Activated naive CD8-positive, alpha-beta T cell treated with anti-CD3 and anti-CD28 coated beads, Interleukin-2, amount 10 ng/mL, durations not matched to agents 7 days and 5 days (primary cell): ENCODE data around the gene POLDIP2. TPM values are rescaled to one million over a fixed set of nuclear protein-coding genes. Genes with fewer than 3 reads are reported as not detected.

Experiments used
- ATAC-seq: fragments of 150-1000 bp; cut with Tn5 transposase; one replicate; pipeline ENCODE4 v1.10.0; 2021; ENCODE audit warnings: low read depth, moderate library complexity
- POLR2A ChIA-PET: fragments of 350-600 bp; sonication (Branson Sonifier 250); formaldehyde crosslinking; loops from one replicate; lab custom pipeline; 2021; ENCODE audit warnings: antibody characterized with exemption; lab: Charles Lee
- DNase-seq: peaks from one replicate; pipeline ENCODE4 v3.0.0; 2021
- H3K27ac Mint-ChIP-seq: one replicate; pipeline ENCODE4 v1.8.0; 2022; ENCODE audit warnings: mild to moderate bottlenecking, mixed read lengths
- H3K27me3 Mint-ChIP-seq: one replicate; pipeline ENCODE4 v1.8.0; 2022; ENCODE audit warnings: mild to moderate bottlenecking, moderate library complexity, mixed read lengths
- H3K36me3 Mint-ChIP-seq: one replicate; pipeline ENCODE4 v1.8.0; 2021; ENCODE audit warnings: mild to moderate bottlenecking, mixed read lengths
- H3K4me1 Mint-ChIP-seq: one replicate; pipeline ENCODE4 v1.8.0; 2021; ENCODE audit warnings: mixed read lengths
- H3K4me3 Mint-ChIP-seq: one replicate; pipeline ENCODE4 v1.8.0; 2022; ENCODE audit warnings: mild to moderate bottlenecking, moderate library complexity, mixed read lengths
- H3K9me3 Mint-ChIP-seq: one replicate; pipeline ENCODE4 v1.8.0; 2021; ENCODE audit warnings: mixed read lengths
- total RNA-seq, 2 experiments: library from RNA; stranded (reverse); gene quantifications; one replicate each; pipeline ENCODE4 v1.2.3, GENCODE V29; 2021

Gene POLDIP2
- total RNA-seq, 2 experiments from 2014 or later: 51.5 to 54.5 TPM

DNA sequence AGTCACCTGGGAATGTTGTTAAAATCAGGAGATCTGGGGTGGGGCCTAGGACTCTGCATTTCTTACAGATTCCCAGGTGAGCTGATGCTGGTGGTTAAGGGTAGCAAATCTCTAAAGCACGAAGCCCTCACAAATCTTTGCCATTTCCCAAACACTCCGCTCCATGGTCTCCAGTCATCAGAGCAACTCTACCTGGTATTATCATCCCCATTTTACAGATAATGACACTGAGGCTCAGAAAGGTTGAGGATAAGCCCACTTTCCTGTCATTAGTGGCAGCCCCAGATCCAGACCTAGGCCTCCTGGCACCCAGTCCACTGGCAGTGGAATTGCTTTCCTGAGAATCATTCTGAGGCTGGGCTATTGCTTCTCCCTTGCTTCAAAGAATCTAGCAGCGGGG lies 39.9 kb upstream of the POLDIP2 start:
- ATAC-seq: no peak
- no peaks in the 10 kb centered on the region for H3K9me3 Mint-ChIP-seq
- H3K4me3 Mint-ChIP-seq: no peak overlapping the region
- no peak overlapping the region for H3K27ac Mint-ChIP-seq
- H3K4me1 Mint-ChIP-seq: peaks cover 2% of the 10 kb centered on the region
- POLR2A ChIA-PET: interaction anchor here (0.8 to 0.9 kb wide), 2 partner anchors 10 to 12 kb away, joined by 3 to 4 read pairs; no protein-coding TSS in a partner anchor
- peaks cover 9% of the 10 kb centered on the region for H3K36me3 Mint-ChIP-seq
- DNase-seq: no peak
- H3K27me3 Mint-ChIP-seq: no peaks in the 10 kb centered on the region

DNA sequence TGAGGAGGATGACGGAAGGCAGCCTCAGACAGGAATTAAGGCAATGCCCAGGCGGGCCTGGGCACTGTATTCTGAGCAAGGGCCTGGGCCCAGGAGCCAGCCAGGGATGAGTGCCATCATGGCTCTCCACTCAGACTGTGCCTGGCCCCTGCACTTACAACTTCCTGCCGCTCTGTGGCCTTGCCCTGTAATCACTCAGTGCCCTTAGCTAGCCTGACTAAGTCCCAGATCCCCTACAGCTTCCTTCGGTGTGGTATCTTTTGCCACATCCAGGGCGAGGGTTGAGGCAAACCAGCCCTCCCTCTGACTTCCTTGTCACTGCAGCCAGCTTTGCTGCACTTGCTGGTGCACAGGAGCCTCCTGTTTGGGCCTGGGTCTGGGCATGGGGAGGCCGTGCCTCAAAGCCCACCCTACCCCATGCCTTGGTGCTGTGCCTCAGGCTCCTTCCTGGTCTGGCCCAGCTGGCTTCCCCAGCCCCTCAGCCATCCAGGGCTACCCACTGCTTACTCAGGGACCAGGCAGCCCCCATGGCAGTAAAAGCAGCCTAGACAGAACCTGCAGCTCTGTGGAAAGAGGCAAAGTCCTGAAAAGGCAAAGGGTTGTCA lies 39.4 kb upstream of the POLDIP2 start:
- no peak for DNase-seq
- POLR2A ChIA-PET: interaction anchor here (0.8 to 0.9 kb wide), 2 partner anchors 10 to 12 kb away, joined by 3 to 4 read pairs; no protein-coding TSS in a partner anchor

DNA sequence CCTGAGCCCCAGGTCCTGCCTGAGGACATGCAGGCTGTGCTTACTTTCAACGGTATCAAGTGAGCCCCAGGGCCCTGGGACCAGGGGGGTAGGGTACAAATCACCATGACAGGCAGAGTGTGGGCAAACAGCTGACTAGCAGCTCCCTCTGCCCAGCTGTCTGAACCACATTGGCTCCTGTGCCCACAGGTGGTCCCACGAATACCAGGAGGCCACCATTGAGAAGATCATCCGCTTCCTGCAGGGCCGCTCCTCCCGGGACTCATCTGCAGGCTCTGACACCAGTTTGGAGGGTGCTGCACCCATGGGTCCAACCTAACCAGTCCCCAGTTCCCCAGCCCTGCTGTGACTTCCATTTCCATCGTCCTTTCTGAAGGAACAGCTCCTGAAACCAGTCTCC lies 38.6 kb upstream of the POLDIP2 start:
- no peak overlapping the region for H3K4me3 Mint-ChIP-seq
- H3K36me3 Mint-ChIP-seq: peaks cover 11% of the 10 kb centered on the region
- ATAC-seq: no peak
- DNase-seq: no peak
- H3K27ac Mint-ChIP-seq: no peak overlapping the region
- POLR2A ChIA-PET: no interaction called here
- no peaks in the 10 kb centered on the region for H3K9me3 Mint-ChIP-seq
- no peaks in the 10 kb centered on the region for H3K4me1 Mint-ChIP-seq
- H3K27me3 Mint-ChIP-seq: no peaks in the 10 kb centered on the region

More for the DNA sequence above, 39.4 kb upstream of the POLDIP2 start:
- Mint-ChIP-seq H3K4me1 (no peaks in the 10 kb centered on the region), H3K27ac (no peak overlapping the region), H3K27me3 (no peaks in the 10 kb centered on the region), H3K9me3 (no peaks in the 10 kb centered on the region), H3K36me3 (peaks cover 9% of the 10 kb centered on the region), H3K4me3 (no peak overlapping the region)
- ATAC-seq: peak; percentile 65

DNA sequence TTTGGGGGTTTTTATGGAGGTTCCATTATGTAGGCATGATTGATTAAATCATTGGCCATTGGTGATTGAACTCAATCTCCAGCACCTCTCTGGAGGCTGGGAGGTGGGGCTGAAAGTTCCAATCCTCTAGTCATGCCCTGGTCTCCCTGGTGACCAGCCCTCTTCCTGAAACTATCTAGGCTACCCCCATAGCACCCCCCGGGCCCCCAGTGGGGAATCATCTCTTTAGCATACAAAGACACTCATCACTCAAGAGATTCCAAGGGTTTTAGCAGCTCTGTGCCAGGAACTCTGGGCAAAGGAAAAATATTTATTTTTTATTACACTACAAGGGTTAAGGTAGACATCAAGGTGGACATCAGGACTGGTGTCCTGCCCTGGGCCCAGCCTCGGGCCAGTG lies 38.1 kb upstream of the POLDIP2 start:
- Mint-ChIP-seq H3K9me3 (no peaks in the 10 kb centered on the region), H3K4me3 (no peak overlapping the region), H3K27me3 (no peaks in the 10 kb centered on the region), H3K27ac (no peak overlapping the region), H3K36me3 (peaks cover 14% of the 10 kb centered on the region), H3K4me1 (no peaks in the 10 kb centered on the region)
- POLR2A ChIA-PET: no interaction called here
- no peak for ATAC-seq
- DNase-seq: no peak

DNA sequence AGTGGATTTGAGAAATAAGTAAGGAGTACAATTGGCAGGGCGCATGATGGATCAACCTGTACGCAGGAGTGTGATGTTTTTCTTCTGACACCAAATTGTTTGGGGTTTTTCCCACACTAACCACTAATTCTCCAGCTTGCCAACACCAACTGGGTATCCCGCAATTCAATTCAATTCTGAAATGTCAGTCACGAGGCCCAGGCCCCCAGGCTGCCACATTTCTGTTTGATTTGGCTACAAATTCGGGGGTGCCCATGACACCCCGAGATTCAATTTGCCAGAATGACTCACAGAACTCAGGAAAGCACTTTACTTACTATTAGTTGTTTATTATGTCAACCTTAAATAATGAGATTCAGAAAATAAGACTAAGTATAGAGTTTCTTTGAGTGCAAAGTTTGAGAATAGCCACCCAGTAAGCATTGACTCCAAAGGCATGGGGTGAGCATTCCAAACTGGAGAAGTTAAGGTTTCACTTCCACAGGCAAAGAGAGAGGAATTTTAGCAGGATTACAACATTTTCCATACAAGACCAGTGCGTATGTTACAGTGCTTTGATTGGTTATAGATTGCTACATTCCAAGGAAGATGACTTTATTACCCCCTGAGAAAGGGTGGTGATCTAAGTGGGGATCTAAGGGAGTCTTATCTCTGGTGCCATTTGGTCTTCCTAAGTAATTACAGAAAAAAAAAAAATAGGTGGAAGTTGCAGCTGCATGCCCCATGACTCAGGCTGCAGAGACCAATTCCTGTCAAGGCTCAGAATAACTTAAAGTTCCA lies 37.2 kb upstream of the POLDIP2 start:
- POLR2A ChIA-PET: no interaction called here
- H3K9me3 Mint-ChIP-seq: no peaks in the 10 kb centered on the region
- no peaks in the 10 kb centered on the region for H3K27me3 Mint-ChIP-seq
- no peak for DNase-seq
- H3K27ac Mint-ChIP-seq: no peak overlapping the region
- ATAC-seq: no peak
- H3K4me3 Mint-ChIP-seq: no peak overlapping the region
- peaks cover 20% of the 10 kb centered on the region for H3K36me3 Mint-ChIP-seq
- no peaks in the 10 kb centered on the region for H3K4me1 Mint-ChIP-seq

DNA sequence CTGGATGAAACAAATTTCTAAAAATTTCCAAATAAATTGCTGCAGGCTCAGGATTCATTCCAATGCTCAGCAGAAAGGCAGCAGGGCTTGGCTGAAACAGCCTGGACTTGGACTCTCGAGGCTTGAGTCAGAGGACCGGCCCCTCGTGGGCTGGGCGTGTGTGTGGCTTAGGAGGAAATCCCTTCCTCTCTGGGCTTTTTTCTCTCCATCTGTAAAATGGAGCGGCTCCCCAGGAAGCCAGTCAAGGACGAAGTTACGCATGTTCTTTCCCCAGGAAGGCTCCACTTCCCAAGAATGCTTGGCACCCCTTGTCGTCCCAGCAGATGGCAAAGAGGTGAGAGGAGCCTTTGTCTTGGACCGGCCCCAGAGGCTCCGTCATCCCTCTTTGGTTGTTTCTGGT lies 35.2 kb upstream of the POLDIP2 start:
- peaks cover 2% of the 10 kb centered on the region for H3K4me1 Mint-ChIP-seq

DNA sequence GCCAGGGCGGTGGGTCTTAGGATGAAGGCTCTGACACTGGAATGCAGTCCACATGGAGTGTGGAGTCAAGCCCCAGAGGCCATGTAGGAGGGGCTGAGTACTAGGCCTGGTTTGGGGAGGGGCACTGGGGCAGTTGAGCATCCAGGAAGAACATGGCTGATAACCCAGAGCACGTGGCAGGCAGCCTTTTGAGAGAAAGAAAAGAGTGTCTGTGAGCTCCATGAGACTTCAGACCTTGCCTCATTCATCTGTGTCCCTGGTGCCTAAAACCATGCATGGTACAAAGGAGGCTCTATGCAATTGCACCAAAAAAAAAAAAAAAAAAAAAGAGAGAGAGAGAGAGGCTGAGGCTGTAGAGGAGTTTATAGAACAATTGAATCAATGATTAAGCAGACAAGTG lies 34.1 kb upstream of the POLDIP2 start:
- POLR2A ChIA-PET: interaction anchor here (0.6 kb wide), 1 partner anchor 174 kb away, joined by 4 read pairs; no protein-coding TSS in a partner anchor
- no peak for ATAC-seq
- H3K9me3 Mint-ChIP-seq: no peaks in the 10 kb centered on the region
- peaks cover 22% of the 10 kb centered on the region for H3K36me3 Mint-ChIP-seq
- H3K27me3 Mint-ChIP-seq: no peaks in the 10 kb centered on the region
- H3K27ac Mint-ChIP-seq: no peak overlapping the region
- no peak for DNase-seq
- H3K4me3 Mint-ChIP-seq: no peak overlapping the region
- H3K4me1 Mint-ChIP-seq: peaks cover 2% of the 10 kb centered on the region

More for the DNA sequence above, 35.2 kb upstream of the POLDIP2 start:
- Mint-ChIP-seq H3K9me3 (no peaks in the 10 kb centered on the region), H3K27me3 (no peaks in the 10 kb centered on the region), H3K27ac (no peak overlapping the region), H3K4me3 (no peak overlapping the region), H3K36me3 (peaks cover 23% of the 10 kb centered on the region)
- ATAC-seq (no peak), DNase-seq (no peak)
- POLR2A ChIA-PET: no interaction called here

DNA sequence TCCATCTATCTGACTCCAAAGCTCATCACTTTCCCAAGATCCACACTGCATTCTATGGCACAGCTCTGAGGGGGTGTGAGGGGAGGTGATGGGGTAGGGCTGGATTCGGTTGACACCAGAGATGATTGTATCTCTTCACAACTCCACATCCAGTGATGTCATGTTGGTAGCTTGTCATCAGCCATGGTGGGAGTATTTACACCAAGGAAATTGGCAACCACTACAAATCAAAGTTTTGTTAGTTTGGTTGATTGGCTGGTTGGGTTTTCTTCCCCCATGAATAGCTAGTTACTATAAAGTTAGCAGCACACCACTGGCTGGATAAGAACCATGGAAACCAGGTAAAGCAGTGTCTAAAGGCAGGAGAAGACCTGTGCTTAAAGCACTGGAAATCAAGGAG lies 33.7 kb upstream of the POLDIP2 start:
- no peak for DNase-seq
- Mint-ChIP-seq H3K9me3 (no peaks in the 10 kb centered on the region), H3K4me1 (peaks cover 4% of the 10 kb centered on the region), H3K27me3 (no peaks in the 10 kb centered on the region), H3K27ac (no peak overlapping the region), H3K4me3 (no peak overlapping the region), H3K36me3 (peaks cover 22% of the 10 kb centered on the region)
- POLR2A ChIA-PET: no interaction called here
- no peak for ATAC-seq

DNA sequence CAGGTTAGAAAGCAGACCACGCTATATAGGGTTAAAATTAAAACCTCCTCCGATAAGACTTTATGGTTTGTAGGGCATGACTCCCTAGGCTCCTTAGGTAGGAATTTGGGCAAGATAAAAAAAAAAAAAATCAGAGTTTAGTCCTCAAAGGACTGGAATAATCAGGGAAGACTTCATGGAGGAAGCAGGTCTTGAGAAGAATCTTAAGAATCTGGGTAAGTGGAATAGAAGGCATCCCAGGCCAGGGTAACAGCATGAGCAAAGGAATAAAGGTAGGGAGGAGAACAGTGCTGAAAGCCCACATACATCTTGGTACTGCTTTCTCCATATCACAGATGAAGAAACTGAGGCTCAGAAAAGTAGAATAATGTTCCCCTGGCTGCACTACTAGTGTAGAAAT lies 33.2 kb upstream of the POLDIP2 start:
- peaks cover 5% of the 10 kb centered on the region for H3K4me1 Mint-ChIP-seq
- POLR2A ChIA-PET: no interaction called here
- H3K4me3 Mint-ChIP-seq: no peak overlapping the region
- DNase-seq (no peak), ATAC-seq (no peak)
- no peaks in the 10 kb centered on the region for H3K9me3 Mint-ChIP-seq
- H3K27me3 Mint-ChIP-seq: no peaks in the 10 kb centered on the region
- H3K36me3 Mint-ChIP-seq: peaks cover 22% of the 10 kb centered on the region
- H3K27ac Mint-ChIP-seq: no peak overlapping the region

DNA sequence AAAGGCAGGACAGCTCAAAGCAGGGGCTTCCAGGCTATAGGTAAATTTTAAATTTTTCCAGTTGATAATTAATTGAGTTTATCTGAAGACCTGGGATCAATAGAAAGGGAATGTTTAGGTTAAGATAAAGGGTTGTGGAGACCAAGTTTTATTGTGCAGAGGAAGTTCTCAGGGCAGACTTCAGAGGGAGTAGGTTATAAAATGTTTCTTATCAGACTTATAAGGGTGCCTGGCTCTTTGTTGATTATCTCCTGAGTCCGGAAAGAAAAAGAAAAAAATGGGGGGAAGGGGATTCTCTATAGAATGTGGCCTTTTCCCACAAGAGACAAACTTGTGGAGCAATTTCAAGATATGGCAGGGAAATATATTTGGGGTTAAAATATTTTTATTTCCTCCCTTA lies 32.8 kb upstream of the POLDIP2 start:
- Mint-ChIP-seq H3K27ac (no peak overlapping the region), H3K36me3 (peaks cover 23% of the 10 kb centered on the region), H3K4me1 (peaks cover 8% of the 10 kb centered on the region), H3K27me3 (no peaks in the 10 kb centered on the region), H3K9me3 (no peaks in the 10 kb centered on the region), H3K4me3 (no peak overlapping the region)
- no peak for ATAC-seq
- DNase-seq: no peak
- POLR2A ChIA-PET: no interaction called here

DNA sequence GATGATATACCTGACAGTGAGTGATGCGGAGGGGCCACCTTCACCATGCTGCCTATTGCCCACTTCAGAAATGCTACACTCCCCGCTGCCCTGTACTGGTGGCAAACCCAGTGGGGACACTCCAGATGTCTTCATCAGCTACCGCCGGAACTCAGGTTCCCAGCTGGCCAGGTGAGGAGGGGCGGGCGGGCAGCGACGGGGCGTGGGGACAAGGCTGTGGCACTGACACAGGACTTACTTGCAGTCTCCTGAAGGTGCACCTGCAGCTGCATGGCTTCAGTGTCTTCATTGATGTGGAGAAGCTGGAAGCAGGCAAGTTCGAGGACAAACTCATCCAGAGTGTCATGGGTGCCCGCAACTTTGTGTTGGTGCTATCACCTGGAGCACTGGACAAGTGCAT lies 30.8 kb upstream of the POLDIP2 start:
- ATAC-seq (no peak), DNase-seq (no peak)
- no peaks in the 10 kb centered on the region for H3K27me3 Mint-ChIP-seq
- no peaks in the 10 kb centered on the region for H3K9me3 Mint-ChIP-seq
- H3K4me1 Mint-ChIP-seq: peaks cover 17% of the 10 kb centered on the region
- peaks cover 18% of the 10 kb centered on the region for H3K36me3 Mint-ChIP-seq
- H3K27ac Mint-ChIP-seq: no peak overlapping the region
- no peak overlapping the region for H3K4me3 Mint-ChIP-seq
- POLR2A ChIA-PET: no interaction called here

DNA sequence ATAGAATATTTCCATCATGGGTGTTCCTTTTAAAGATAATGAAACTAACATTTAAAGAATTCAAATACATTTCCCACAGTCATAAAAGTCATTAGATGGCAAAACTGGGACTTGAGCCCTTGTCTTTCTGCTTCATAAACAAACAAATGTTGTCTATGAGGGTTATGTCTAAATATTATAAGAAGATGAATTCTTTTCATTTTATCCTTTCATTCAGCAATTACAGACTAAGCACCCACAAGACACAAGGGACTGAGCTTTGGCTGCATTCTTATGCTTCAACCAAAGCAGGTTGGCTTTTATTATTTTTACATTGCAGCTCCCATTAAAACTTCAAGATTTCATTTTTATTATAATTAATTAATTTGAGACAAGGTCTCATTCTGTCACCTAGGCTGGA lies 29.1 kb upstream of the POLDIP2 start:
- H3K27me3 Mint-ChIP-seq: no peaks in the 10 kb centered on the region
- no peak overlapping the region for H3K4me3 Mint-ChIP-seq
- H3K4me1 Mint-ChIP-seq: peaks cover 19% of the 10 kb centered on the region
- no peak overlapping the region for H3K27ac Mint-ChIP-seq
- POLR2A ChIA-PET: no interaction called here
- ATAC-seq (no peak), DNase-seq (no peak)
- peaks cover 18% of the 10 kb centered on the region for H3K36me3 Mint-ChIP-seq
- H3K9me3 Mint-ChIP-seq: no peaks in the 10 kb centered on the region

DNA sequence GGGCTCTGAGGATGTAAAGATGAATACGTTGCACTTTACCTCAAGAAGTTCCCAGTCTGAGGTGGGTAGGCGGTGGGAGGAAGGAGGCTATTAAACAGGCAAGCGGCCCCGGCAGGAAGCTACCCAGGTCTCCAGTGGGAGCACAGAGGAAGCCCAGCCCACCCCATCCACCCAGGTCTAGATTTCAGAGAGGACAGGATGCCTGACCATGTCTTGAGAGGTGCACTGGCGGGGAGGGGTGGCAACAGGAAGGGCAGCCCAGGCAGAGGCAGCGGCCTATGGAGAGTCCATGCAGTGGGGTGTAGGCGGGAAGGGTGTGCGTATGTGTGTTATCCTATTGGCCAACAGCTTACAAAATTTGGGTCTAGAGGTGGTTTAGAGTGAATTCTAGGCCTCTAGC lies 28.1 kb upstream of the POLDIP2 start:
- no peaks in the 10 kb centered on the region for H3K9me3 Mint-ChIP-seq
- H3K4me3 Mint-ChIP-seq: peak overlapping the region; percentile 96
- POLR2A ChIA-PET: interaction anchor here (0.9 to 3.0 kb wide), 7 partner anchors 12 to 161 kb away, joined by 3 to 31 read pairs (median 6); partner anchors contain the start of genes IFT20, POLDIP2, SARM1 and TNFAIP1
- H3K4me1 Mint-ChIP-seq: peaks cover 20% of the 10 kb centered on the region
- DNase-seq (no peak), ATAC-seq (no peak)
- H3K36me3 Mint-ChIP-seq: peaks cover 17% of the 10 kb centered on the region
- peak overlapping the region; percentile 73 for H3K27ac Mint-ChIP-seq
- H3K27me3 Mint-ChIP-seq: no peaks in the 10 kb centered on the region

DNA sequence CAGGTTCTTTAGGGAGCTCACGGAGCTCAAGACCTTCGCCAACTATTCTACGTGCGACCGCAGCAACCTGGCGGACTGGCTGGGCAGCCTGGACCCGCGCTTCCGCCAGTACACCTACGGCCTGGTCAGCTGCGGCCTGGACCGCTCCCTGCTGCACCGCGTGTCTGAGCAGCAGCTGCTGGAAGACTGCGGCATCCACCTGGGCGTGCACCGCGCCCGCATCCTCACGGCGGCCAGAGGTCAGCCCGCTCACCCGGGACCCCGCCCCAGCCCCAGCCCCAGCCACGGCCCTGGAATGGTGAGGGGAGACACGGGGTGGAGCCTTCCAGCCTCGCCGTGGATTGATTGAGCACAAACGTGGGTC lies 27.7 kb upstream of the POLDIP2 start:
- no peaks in the 10 kb centered on the region for H3K27me3 Mint-ChIP-seq
- peak; percentile 13 for ATAC-seq
- peak overlapping the region; percentile 92 for H3K27ac Mint-ChIP-seq
- H3K4me1 Mint-ChIP-seq: peaks cover 23% of the 10 kb centered on the region
- H3K9me3 Mint-ChIP-seq: no peaks in the 10 kb centered on the region
- peak overlapping the region; percentile 96 for H3K4me3 Mint-ChIP-seq
- peaks cover 17% of the 10 kb centered on the region for H3K36me3 Mint-ChIP-seq
- POLR2A ChIA-PET: interaction anchor here (0.9 to 3.0 kb wide), 9 partner anchors 12 to 162 kb away, joined by 3 to 31 read pairs (median 6); partner anchors contain the start of genes IFT20, POLDIP2, SARM1 and SLC46A1
- DNase-seq: no peak
